GM23248 (cell line): ENCODE measurements around the gene RSKR. TPM values are rescaled to one million over a fixed set of nuclear protein-coding genes. Genes with fewer than 3 reads are reported as not detected.
"Not testable (repeated sequence)": the region's sequence is repeated elsewhere in the genome, so short reads cannot be mapped to it uniquely, and the experiment has no call there.

ENCODE experiments used
- DNase-seq: peaks from one replicate; pipeline ENCODE4 v3.0.0-alpha.2; 2015
- H2AFZ ChIP-seq: fragments of 200-600 bp; sonication (generic); 2 replicates; pipeline ENCODE4 v1.6.1; 2016; ENCODE audit warnings: antibody characterized with exemption
- H3F3A ChIP-seq: fragments of 200-600 bp; sonication (generic); 2 replicates; pipeline ENCODE4 v1.6.1; 2016; ENCODE audit warnings: mild to moderate bottlenecking, antibody characterized with exemption, mixed run types; ENCODE audit not compliant: insufficient read depth
- H3K27ac ChIP-seq: fragments of 200-600 bp; sonication (generic); 2 replicates; pipeline ENCODE4 v1.5.1; 2016; ENCODE audit warnings: mild to moderate bottlenecking
- H3K27me3 ChIP-seq: fragments of 200-600 bp; sonication (generic); replicated peaks from 2 replicates; pipeline ENCODE4 v1.6.1; 2016; ENCODE audit warnings: mild to moderate bottlenecking; ENCODE audit not compliant: insufficient read depth
- H3K36me3 ChIP-seq: fragments of 200-600 bp; sonication (generic); 2 replicates; pipeline ENCODE4 v1.6.1; 2016; ENCODE audit warnings: low read depth, mild to moderate bottlenecking
- H3K4me1 ChIP-seq: fragments of 200-600 bp; sonication (generic); 2 replicates; pipeline ENCODE4 v1.6.1; 2016; ENCODE audit warnings: mild to moderate bottlenecking; ENCODE audit not compliant: insufficient read depth
- H3K4me2 ChIP-seq: fragments of 200-600 bp; sonication (generic); one replicate; pipeline ENCODE4 v1.6.1; 2016; ENCODE audit warnings: mild to moderate bottlenecking; ENCODE audit not compliant: unreplicated experiment
- H3K4me3 ChIP-seq: fragments of 200-600 bp; sonication (generic); 2 replicates; pipeline ENCODE4 v1.5.1; 2016; ENCODE audit warnings: mild to moderate bottlenecking
- H3K79me2 ChIP-seq: fragments of 200-600 bp; sonication (generic); 2 replicates; pipeline ENCODE4 v1.6.1; 2016; ENCODE audit warnings: mild to moderate bottlenecking; ENCODE audit not compliant: insufficient read depth
- H3K9ac ChIP-seq: fragments of 200-600 bp; sonication (generic); 2 replicates; pipeline ENCODE4 v1.6.1; 2016; ENCODE audit warnings: mild to moderate bottlenecking
- H3K9me2 ChIP-seq: fragments of 200-600 bp; sonication (generic); 2 replicates; pipeline ENCODE4 v1.6.1; 2016; ENCODE audit warnings: mixed run types, mild to moderate bottlenecking, moderate library complexity; ENCODE audit not compliant: insufficient read depth
- H3K9me3 ChIP-seq: fragments of 200-600 bp; sonication (generic); one replicate; pipeline ENCODE4 v1.6.1; 2017; ENCODE audit warnings: low read depth
- H4K20me1 ChIP-seq: fragments of 200-600 bp; sonication (generic); 2 replicates; pipeline ENCODE4 v1.6.0; 2016; ENCODE audit not compliant: insufficient read depth
- EZH2 ChIP-seq: fragments of 200-600 bp; sonication (generic); IDR thresholded peaks from 2 replicates; pipeline ENCODE4 v1.6.1; 2018; ENCODE audit warnings: antibody characterized with exemption, mild to moderate bottlenecking; ENCODE audit not compliant: insufficient read depth, poor library complexity, severe bottlenecking
- EZH2phosphoT487 ChIP-seq: fragments of 200-600 bp; sonication (generic); IDR thresholded peaks from 2 replicates; pipeline ENCODE4 v1.6.1; 2018; ENCODE audit warnings: antibody characterized with exemption, moderate library complexity, mild to moderate bottlenecking, low read depth; ENCODE audit not compliant: insufficient read depth
- WGBS, 2 experiments: methylation state at CpG; one replicate each; pipeline ENCODE4 v1.1.6; 2015 to 2017; ENCODE audit warnings: low lambda C conversion rate in 2 of 2, low coverage in 1 of 2; ENCODE audit errors: missing lambda C conversion rate in 2 of 2; 5-methylcytosine and 5-hydroxymethylcytosine counted together
- in situ Hi-C: fragments of 300-500 bp; cut with MboI; formaldehyde crosslinking; loops from 2 replicates; pipeline ENCODE4 v1.15.0; 2020
- polyA plus RNA-seq: library from polyadenylated mRNA; unstranded; fragments of >200 nt; fragmentation: Nextera tagmentation; extraction: Ambion mirVana; gene quantifications from 2 replicates; pipeline ENCODE4 v1.2.1, GENCODE V29; 2016
- total RNA-seq: library from RNA; depleted of rRNA; stranded (reverse); fragments of >200 nt; shearing (Covaris generic); gene quantifications from 2 replicates; pipeline ENCODE4 v1.2.3, GENCODE V29; 2014

The RSKR gene
- total and polyA plus RNA-seq, 2 experiments from 2014 or later = 0.86 to 1.2 TPM

GRCh38 chr17:28610376-28610775, 3.6 kb downstream of the RSKR start:
- Histone ChIP-seq H2AFZ (no peak overlapping the region), H3K4me3 (no peak overlapping the region), H3K9ac (no peak overlapping the region), H3K27me3 (no peaks in the 10 kb centered on the region), H3K4me2 (no peak overlapping the region), H3K79me2 (no peaks in the 10 kb centered on the region), H3K4me1 (no peaks in the 10 kb centered on the region), H4K20me1 (no peaks in the 10 kb centered on the region), H3K27ac (no peak overlapping the region), H3K9me3 (no peaks in the 10 kb centered on the region), H3F3A (no peaks in the 10 kb centered on the region), H3K36me3 (peaks cover 12% of the 10 kb centered on the region), H3K9me2 (no peaks in the 10 kb centered on the region)
- TF ChIP-seq EZH2phosphoT487 (no peak), EZH2 (no peak)
- 97% methylated on average over 8 of the region's 8 CpGs for WGBS, 2 experiments
- no peak for DNase-seq
- in situ Hi-C loops = no loop called here

GRCh38 chr17:28604031-28604430, 10.0 kb downstream of the RSKR start:
- H3K79me2 ChIP-seq, H3K36me3 ChIP-seq, H3K4me1 ChIP-seq, H3K4me3 ChIP-seq, H4K20me1 ChIP-seq, H2AFZ ChIP-seq, H3K9me3 ChIP-seq, H3K4me2 ChIP-seq, H3K27me3 ChIP-seq, in situ Hi-C loops, H3K9ac ChIP-seq, H3K9me2 ChIP-seq, DNase-seq, H3K27ac ChIP-seq: not testable (repeated sequence)
- peaks cover 12% of the 10 kb centered on the region for H3F3A ChIP-seq
- WGBS, 2 experiments = 91% methylated on average over 13 of the region's 31 CpGs; no CpG with 5 or more reads in 1 of the 2 experiments

- Histone ChIP-seq H3K79me2 (peaks cover 32% of the 10 kb centered on the region), H3K4me2 (peak overlapping the region; percentile 87), H4K20me1 (no peaks in the 10 kb centered on the region), H3K9ac (peak overlapping the region; percentile 93), H3K4me1 (no peaks in the 10 kb centered on the region), H2AFZ (peak overlapping the region; percentile 88), H3K27ac (peak overlapping the region; percentile 97), H3F3A (peaks cover 12% of the 10 kb centered on the region), H3K9me2 (no peaks in the 10 kb centered on the region), H3K36me3 (no peaks in the 10 kb centered on the region), H3K27me3 (no peaks in the 10 kb centered on the region), H3K4me3 (peak overlapping the region; percentile 88), H3K9me3 (no peaks in the 10 kb centered on the region)
- 1 to 2% methylated on average over 40 of the region's 40 CpGs for WGBS, 2 experiments
- in situ Hi-C loops = no loop called here
- no peak for TF ChIP-seq EZH2phosphoT487
- no peak for TF ChIP-seq EZH2
- peak; percentile 96 for DNase-seq
Measured at GRCh38 chr17:28599311-28600184, 14.4 kb downstream of the RSKR start.

GRCh38 chr17:28598799-28599310, 15.1 kb downstream of the RSKR start, which contains the start of gene SPAG5:
SPAG5 (minus strand) TSS chr17:28599025; CDS start chr17:28598946, 79 bp downstream.
- peak within 1 kb of the TSS; percentile 93 for H3K9ac ChIP-seq
- H3K4me2 ChIP-seq = peak within 1 kb of the TSS; percentile 87
- H3K9me3 ChIP-seq = no peaks in the 10 kb centered on the region
- H4K20me1 ChIP-seq = no peaks in the 10 kb centered on the region
- peak within 1 kb of the TSS; percentile 88 for H3K4me3 ChIP-seq
- H3K27me3 ChIP-seq = no peaks in the 10 kb centered on the region
- no peaks in the 10 kb centered on the region for H3K4me1 ChIP-seq
- peaks cover 36% of the 10 kb centered on the region for H3K79me2 ChIP-seq
- in situ Hi-C loops = no loop called here
- peaks cover 12% of the 10 kb centered on the region for H3F3A ChIP-seq
- TF ChIP-seq EZH2 (no peak), EZH2phosphoT487 (no peak)
- peak; percentile 97 for DNase-seq
- H2AFZ ChIP-seq = peak within 1 kb of the TSS; percentile 88
- WGBS, 2 experiments = 0% methylated on average over 32 to 43 of the region's 44 CpGs
- peak within 1 kb of the TSS; percentile 97 for H3K27ac ChIP-seq
- no peaks in the 10 kb centered on the region for H3K9me2 ChIP-seq
- H3K36me3 ChIP-seq = no peaks in the 10 kb centered on the region
